Calu3 (cell line): ENCODE results near the gene LAMTOR4. TPM values are rescaled to one million over a fixed set of nuclear protein-coding genes. Genes with fewer than 3 reads are reported as not detected.
"Not testable (repeated sequence)": the region's sequence is repeated elsewhere in the genome, so short reads cannot be mapped to it uniquely, and the experiment has no call there.

Experiments
- BruUV-seq: library from RNA; stranded (reverse); fragments of 400-500 nt; replicated peaks from 2 replicates; lab custom pipeline; 2021; lab: Mats Ljungman, UMichigan
- CTCF ChIA-PET: fragments of 300-600 bp; sonication (Branson Sonifier 250); formaldehyde crosslinking; loops from one replicate; lab custom pipeline; 2022; ENCODE audit warnings: antibody characterized with exemption; lab: Charles Lee
- DNase-seq: peaks from one replicate; pipeline ENCODE4 v3.0.0; 2022
- H3K27ac Mint-ChIP-seq: one replicate; pipeline ENCODE4 v1.8.0; 2022; ENCODE audit warnings: mixed read lengths; ENCODE audit not compliant: unreplicated experiment
- H3K27me3 Mint-ChIP-seq: one replicate; pipeline ENCODE4 v1.8.0; 2022; ENCODE audit warnings: mixed read lengths; ENCODE audit not compliant: unreplicated experiment
- H3K36me3 Mint-ChIP-seq: one replicate; pipeline ENCODE4 v1.8.0; 2022; ENCODE audit warnings: mild to moderate bottlenecking, moderate library complexity, mixed read lengths; ENCODE audit not compliant: insufficient read depth, unreplicated experiment
- H3K4me1 Mint-ChIP-seq: one replicate; pipeline ENCODE4 v1.8.0; 2022; ENCODE audit warnings: mild to moderate bottlenecking, low read depth, mixed read lengths; ENCODE audit not compliant: unreplicated experiment
- H3K4me3 Mint-ChIP-seq: one replicate; pipeline ENCODE4 v1.8.0; 2022; ENCODE audit warnings: mild to moderate bottlenecking, low read depth, moderate library complexity, mixed read lengths; ENCODE audit not compliant: unreplicated experiment
- H3K9me3 Mint-ChIP-seq: one replicate; pipeline ENCODE4 v1.8.0; 2022; ENCODE audit warnings: low read depth, mixed read lengths; ENCODE audit not compliant: unreplicated experiment
- CTCF ChIP-seq: fragments of 200-600 bp; IDR thresholded peaks from one replicate; pipeline ENCODE4 v1.8.0; 2022; ENCODE audit warnings: antibody characterized with exemption; ENCODE audit not compliant: unreplicated experiment
- intact Hi-C: fragments of 100-400 bp; cut with micrococcal nuclease; formaldehyde crosslinking; loops from one replicate; pipeline ENCODE4 v1.10.0; 2022; ENCODE audit not compliant: unreplicated experiment
- total RNA-seq: library from RNA; stranded (reverse); gene quantifications from 2 replicates; pipeline ENCODE4 v1.2.3, GENCODE V29; 2022

Gene LAMTOR4
- total RNA-seq, 1 experiment from 2014 or later, result 43.6 TPM

DNA sequence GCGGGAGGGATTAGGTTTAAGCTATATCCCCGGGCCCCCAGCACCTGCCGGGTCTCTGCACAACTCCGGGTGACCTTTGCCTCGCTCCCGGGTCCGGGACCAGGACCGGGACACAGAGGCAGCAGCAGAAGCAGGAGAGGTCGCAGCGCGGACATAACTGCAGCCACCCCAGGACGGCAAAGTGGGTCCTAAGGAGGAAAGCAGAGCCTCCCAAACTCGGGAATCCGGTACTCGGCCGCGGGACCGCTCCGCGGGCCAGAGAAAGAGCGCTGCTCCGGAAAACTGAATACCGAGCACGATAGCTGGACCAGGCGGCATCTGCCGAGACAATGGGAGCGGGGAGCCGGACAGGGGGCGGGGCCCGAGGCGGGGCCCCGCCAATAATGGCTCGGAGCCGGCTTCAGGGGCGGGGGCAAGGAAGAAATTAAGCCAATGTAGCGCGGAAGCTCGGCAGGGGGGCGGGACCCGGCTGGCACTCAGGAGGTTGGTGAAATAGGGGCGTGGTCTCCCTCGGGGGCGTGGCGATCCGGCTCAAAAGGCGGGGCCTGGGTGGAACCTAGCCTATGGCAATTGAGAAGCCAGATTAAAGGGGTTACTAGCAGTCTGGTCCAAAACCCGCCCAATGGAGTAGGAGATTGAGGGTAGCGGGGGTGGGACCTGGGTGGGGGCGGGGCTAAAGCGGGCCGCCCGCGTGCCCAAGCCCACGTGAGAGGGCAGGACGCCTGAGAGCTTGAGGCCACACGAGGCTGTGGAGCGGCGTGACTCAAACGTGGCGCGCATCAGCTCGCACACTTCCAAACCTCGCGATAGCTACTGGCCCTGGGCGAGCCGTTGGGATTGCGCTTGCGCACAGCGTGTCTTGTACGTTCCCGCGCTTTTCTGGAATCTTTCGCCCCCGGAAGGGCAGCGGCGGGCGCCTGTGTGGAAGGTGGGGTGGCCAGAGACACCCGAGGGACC lies 28.6 kb downstream of the LAMTOR4 start, which contains the start of the genes GPC2 and STAG3:
Gene GPC2 (minus strand): TSS at position 337 of the 957 bp plus-strand sequence. CDS start 182 bp downstream, at position 155.
Gene STAG3 (plus strand): TSS at position 874 of the 957 bp plus-strand sequence. CDS start 2,639 bp downstream, outside the sequence.
- no TSS peak for BruUV-seq
- CTCF ChIA-PET, result interaction anchor here (0.6 to 0.8 kb wide), 4 partner anchors 28 to 174 kb away, joined by 3 to 4 read pairs (median 3); partner anchors contain the start of gene LAMTOR4
- intact Hi-C loops, result no loop called here

GRCh38 chr7:100180084-100180483 lies 31.4 kb downstream of the LAMTOR4 start:
- DNase-seq, intact Hi-C loops, H3K9me3 Mint-ChIP-seq, H3K4me3 Mint-ChIP-seq, CTCF ChIA-PET, H3K27ac Mint-ChIP-seq, H3K36me3 Mint-ChIP-seq, BruUV-seq, H3K4me1 Mint-ChIP-seq: not testable (repeated sequence)
- H3K27me3 Mint-ChIP-seq, result peaks cover 29% of the 10 kb centered on the region

More for the DNA sequence above, 28.6 kb downstream of the LAMTOR4 start, which contains the start of the genes GPC2 and STAG3:
- H3K27ac Mint-ChIP-seq, result no peak within 1 kb of the TSS
- TF ChIP-seq CTCF, result no peak
- peaks cover 51% of the 10 kb centered on the region for H3K27me3 Mint-ChIP-seq
- peak; percentile 96 for DNase-seq
- H3K4me3 Mint-ChIP-seq, result peak within 1 kb of the TSS; percentile 62
- H3K36me3 Mint-ChIP-seq, result no peaks in the 10 kb centered on the region
- no peaks in the 10 kb centered on the region for H3K9me3 Mint-ChIP-seq
- peaks cover 5% of the 10 kb centered on the region for H3K4me1 Mint-ChIP-seq

DNA sequence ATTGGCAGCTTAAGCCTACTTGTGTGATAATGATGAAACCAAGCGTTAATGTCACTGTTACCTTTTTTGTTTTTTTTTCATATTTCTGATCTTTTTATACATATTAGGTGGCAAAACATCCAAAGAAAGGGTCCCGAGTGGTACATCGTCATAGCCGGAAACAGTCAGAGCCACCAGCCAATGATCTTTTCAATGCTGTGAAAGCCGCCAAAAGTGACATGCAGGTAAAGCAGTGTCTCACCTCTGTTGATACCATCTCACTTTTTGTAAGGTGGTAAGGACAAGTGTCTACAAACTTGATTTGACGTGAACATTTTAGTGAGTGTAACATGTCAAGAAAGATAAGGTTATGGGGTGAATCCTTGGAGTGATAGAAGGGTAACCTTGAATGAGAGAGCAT lies 33.9 kb downstream of the LAMTOR4 start:
- H3K9me3 Mint-ChIP-seq, H3K4me3 Mint-ChIP-seq, DNase-seq, H3K27ac Mint-ChIP-seq, CTCF ChIA-PET, H3K27me3 Mint-ChIP-seq, BruUV-seq, intact Hi-C loops, H3K4me1 Mint-ChIP-seq, H3K36me3 Mint-ChIP-seq: not testable (repeated sequence)

- intact Hi-C loops, H3K36me3 Mint-ChIP-seq, BruUV-seq, H3K4me1 Mint-ChIP-seq, H3K27ac Mint-ChIP-seq, H3K4me3 Mint-ChIP-seq, H3K9me3 Mint-ChIP-seq, H3K27me3 Mint-ChIP-seq: not testable (repeated sequence)
- peak; percentile 15 for DNase-seq
- CTCF ChIA-PET, result interaction anchor here (0.6 kb wide), 1 partner anchor 23 kb away, joined by 5 read pairs; no protein-coding TSS in a partner anchor
These were observed 34.4 kb downstream of the LAMTOR4 start for GRCh38 chr7:100183090-100183489.

- CTCF ChIA-PET, result interaction anchor here (0.7 kb wide), 1 partner anchor 15 kb away, joined by 3 read pairs; no protein-coding TSS in a partner anchor
- no peak for TF ChIP-seq CTCF
- no peak overlapping the region for H3K4me3 Mint-ChIP-seq
- H3K27ac Mint-ChIP-seq, result no peak overlapping the region
- H3K4me1 Mint-ChIP-seq, result no peaks in the 10 kb centered on the region
- H3K27me3 Mint-ChIP-seq, result peaks cover 3% of the 10 kb centered on the region
- no peaks in the 10 kb centered on the region for H3K36me3 Mint-ChIP-seq
- no peak for DNase-seq
- BruUV-seq, result no TSS peak
- intact Hi-C loops, result no loop called here
- no peaks in the 10 kb centered on the region for H3K9me3 Mint-ChIP-seq
These were observed 37.0 kb downstream of the LAMTOR4 start for GRCh38 chr7:100185726-100186125.
